Measurements from ENCODE around the gene FRK.
"Not testable (repeated sequence)": the region's sequence is repeated elsewhere in the genome, so short reads cannot be mapped to it uniquely, and the experiment has no call there.

The FRK gene

GRCh38 chr6:116008470-116009243 lies 52.0 kb downstream of the FRK start:
- DNase-seq (ENCODE audit: low read depth in 2 of 2) = peak; percentile 31 to 42

DNA sequence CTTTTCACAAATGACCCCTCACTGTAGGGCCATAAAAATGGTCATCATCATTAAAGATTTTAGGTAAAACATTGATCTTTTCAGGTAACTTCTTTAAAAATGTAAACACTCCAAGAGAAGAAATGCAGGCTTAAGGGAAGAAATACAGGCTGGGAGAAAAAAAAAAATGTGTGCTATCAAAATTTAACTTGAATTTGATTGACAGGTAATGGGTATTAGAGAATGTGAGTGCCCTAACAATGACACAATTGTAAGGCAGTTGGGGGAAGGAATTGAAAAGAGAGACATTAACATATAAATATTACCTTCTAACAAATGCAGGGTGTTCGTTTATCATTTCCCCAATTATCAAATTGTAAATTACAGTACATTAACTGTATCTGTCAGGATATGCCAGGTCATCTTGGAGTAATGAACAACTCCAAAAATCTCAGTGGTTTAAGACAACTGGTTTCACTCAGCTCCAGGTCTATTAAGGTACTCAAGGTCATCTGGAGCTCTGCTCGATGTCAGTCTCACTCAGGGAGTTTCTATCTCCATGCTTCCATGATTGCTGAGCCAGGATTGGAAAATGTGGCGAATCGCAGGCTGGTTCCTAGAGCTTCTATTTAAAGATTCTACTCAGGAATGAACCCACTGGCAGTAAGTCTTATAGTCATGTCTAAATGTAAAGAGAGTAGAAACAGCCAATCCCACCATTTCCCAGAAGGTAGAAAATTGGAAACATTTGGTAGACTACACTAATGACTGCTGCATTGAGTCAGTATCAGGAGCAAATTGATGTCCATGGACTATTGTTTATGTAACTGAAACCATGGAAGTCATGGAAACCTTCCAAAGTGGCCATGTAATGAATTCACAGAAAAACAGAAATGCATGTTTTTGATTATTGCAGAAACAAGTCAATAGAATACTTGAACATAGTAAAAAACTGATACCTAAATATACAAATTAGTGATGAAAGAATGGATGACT lies 55.6 kb downstream of the FRK start:
- DNase-seq (ENCODE audit: low read depth in 2 of 2) = peak; percentile 62 to 63

- no peak for DNase-seq (ENCODE audit: low read depth in 2 of 2)
These were observed 57.0 kb downstream of the FRK start for GRCh38 chr6:116003668-116004067.

DNA sequence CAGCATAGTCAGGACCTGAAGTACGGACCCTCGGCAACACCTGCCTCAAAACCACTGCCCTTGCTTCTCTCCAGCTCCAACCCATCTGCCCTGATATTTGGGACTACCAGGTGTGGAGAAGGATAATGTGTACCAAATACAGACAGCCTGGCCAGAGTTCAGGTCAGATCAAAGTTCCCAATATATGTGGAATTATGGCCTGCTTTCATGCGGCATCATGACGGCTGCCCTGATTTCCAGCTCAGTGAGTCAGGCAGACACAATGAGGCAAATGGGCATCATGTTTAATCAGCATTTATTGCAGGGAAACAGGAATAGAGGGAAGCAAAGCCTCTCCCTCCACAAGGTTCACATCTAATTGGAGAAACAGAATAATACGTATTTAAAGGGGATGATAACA lies 57.9 kb downstream of the FRK start:
- no peak for DNase-seq (ENCODE audit: low read depth in 2 of 2)

- DNase-seq (ENCODE audit: low read depth in 2 of 2) = no peak
These were observed 61.5 kb downstream of the FRK start for GRCh38 chr6:115999235-115999634.

GRCh38 chr6:115997990-115998585 lies 62.6 kb downstream of the FRK start:
- DNase-seq (ENCODE audit: low read depth in 2 of 2) = no peak

- no peak for DNase-seq (ENCODE audit: low read depth in 2 of 2)
These were observed 74.7 kb downstream of the FRK start for GRCh38 chr6:115986026-115986425.

- DNase-seq (ENCODE audit: low read depth in 2 of 2) = no peak
These were observed 75.9 kb downstream of the FRK start for GRCh38 chr6:115984809-115985208.

DNA sequence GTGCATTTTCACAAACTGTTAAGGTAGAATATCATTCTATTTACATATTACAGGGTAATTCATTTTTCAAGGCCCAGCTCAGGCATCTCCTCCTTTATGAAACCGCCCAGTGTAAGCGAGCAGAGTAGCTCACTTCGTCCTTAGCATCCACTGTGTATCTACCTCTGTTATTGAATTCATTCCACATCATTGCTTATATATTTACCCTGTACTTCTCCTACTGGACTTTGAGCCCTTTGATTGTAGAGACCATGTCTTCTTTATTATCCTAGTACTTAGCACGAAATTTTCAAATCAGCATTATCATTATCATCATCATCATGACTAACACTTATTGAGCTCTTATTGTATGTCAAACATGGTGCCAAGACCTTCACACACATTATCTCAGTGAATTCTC lies 76.7 kb downstream of the FRK start:
- DNase-seq (ENCODE audit: low read depth in 2 of 2) = no peak

GRCh38 chr6:115982453-115982852 lies 78.2 kb downstream of the FRK start:
- DNase-seq (ENCODE audit: low read depth in 2 of 2) = no peak

DNA sequence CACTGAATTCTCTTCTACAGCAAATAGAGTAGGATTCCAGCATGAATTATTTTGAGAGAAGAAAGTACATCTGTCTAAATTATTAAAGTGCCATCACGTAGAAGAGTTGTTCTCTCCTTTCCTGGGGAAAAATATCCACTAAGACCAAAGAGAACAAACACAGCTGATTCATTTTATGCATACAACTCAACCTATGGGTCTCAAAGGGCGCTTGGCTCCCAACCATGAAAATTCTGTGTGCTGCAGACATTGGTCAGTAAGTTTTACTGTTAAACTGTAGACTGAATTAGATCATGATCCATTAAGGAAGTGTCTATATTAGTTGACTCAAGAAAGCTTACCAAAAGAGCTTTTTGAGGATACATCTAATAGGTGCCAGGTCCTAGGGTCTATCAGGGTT lies 83.5 kb downstream of the FRK start:
- no peak for DNase-seq (ENCODE audit: low read depth in 2 of 2)

DNA sequence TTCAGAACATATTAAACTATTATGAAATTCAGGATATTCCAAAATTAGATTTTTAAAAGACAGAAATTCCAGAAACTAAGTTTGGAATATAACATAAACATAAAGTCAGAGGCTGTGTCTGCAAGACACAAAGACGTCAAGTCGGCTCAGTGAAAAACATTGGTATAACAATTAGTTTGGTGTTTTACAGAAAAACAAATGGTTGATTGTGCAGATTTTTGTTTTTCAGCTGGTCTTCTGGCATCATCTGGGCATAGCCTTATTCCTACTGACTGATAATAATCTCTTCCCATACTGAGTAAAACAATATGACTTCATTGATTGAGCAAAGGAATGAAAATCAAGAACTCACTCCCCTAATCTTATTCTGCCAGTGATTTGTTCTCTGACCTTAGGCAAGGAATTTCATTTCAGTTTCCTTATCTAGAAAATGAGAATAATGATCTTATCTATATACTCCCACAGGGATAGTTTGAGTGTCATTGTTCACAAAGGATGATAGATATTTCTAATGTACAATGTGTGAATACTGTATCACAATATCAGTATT lies 84.3 kb downstream of the FRK start:
- DNase-seq (ENCODE audit: low read depth in 2 of 2) = no peak

GRCh38 chr6:115972679-115973078 lies 88.0 kb downstream of the FRK start:
- no peak for DNase-seq (ENCODE audit: low read depth in 2 of 2)

DNA sequence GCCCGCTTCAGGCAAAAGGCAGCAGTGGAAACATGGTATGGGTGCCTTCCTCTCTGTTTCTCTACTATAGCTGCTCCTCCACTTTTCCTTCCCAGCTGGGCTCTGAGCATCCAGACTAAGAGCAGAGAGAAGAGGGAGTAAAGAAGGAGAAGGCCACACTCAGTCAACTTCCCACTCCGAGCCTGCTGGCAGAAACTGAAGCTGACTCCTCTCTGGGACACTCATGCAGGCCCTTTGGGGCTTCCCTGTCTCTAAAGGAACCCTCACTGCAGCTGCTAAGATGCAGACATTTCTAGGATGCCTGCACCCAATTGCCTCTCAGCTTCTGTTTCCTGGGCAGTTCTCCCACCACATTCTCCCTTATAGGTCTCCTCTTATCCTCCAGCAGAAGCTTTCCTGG lies 88.9 kb downstream of the FRK start:
- DNase-seq (ENCODE audit: low read depth in 2 of 2) = no peak

GRCh38 chr6:115969930-115970273 lies 90.8 kb downstream of the FRK start:
- peak; percentile 40 to 42 for DNase-seq (ENCODE audit: low read depth in 2 of 2)

DNA sequence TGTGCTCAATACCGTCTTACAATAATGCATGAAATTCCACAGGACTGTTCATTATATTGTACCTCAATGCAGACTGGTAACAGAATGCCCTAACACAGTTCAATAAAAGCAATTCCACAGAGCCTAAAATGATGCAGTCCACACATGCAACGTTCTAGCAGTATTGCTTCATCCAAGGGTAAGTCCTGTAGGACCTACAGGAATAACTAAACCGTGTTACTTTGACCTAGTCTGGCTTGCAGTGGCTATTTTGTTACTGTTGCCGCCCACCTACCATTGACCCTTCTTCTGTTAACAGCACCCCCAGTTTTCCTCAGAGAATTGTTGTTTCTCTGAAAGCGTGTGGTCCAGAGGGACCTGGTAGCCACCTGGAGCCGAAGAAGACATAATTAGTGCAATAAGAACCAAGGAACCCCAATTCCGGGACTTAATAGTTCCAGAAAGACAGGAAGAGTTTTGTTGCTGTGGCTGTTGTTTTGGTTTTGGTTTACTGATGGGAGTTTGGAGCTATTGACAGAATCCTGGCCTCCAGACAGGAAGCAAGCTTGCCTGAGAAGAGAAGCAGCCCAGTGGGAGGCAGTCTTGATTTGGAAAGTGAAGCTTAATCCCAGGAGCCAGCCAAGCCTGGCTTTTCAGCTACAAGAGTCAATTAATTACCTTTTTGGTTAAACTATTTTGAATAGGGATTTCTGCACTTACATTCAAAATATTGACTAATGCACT lies 91.3 kb downstream of the FRK start:
- DNase-seq (ENCODE audit: low read depth in 2 of 2) = no peak

DNA sequence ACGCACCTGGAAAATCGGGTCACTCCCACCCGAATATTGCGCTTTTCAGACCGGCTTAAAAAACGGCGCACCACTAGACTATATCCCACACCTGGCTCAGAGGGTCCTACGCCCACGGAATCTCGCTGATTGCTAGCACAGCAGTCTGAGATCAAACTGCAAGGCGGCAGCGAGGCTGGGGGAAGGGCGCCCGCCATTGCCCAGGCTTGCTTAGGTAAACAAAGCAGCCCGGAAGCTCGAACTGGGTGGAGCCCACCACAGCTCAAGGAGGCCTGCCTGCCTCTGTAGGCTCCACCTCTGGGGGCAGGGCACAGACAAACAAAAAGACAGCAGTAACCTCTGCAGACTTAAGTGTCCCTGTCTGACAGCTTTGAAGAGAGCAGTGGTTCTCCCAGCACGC lies 100.4 kb downstream of the FRK start:
- DNase-seq (ENCODE audit: low read depth in 2 of 2) = not testable (repeated sequence)

- DNase-seq (ENCODE audit: low read depth in 2 of 2) = no peak
These were observed 101.7 kb downstream of the FRK start for GRCh38 chr6:115958958-115959357.

DNA sequence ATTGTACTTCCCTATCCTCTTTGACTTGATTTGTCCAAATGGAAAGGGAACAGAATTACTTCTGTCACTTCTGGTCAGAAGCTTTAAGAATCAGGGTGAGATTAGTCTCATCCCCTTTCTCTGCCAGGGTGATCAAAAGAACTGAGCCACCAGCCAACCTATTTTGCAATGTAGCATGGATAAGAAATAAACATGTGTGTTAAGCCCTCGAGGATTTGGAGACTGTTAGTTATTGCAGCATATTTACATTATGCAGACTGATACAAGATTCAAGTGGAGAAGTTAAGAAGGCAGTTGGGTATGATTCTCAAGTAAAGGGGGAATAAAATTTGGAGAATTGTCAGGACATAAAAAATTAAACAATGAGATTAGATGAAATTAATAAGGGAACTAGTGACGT lies 106.0 kb downstream of the FRK start:
- no peak for DNase-seq (ENCODE audit: low read depth in 2 of 2)

- DNase-seq (ENCODE audit: low read depth in 2 of 2) = no peak
These were observed 111.9 kb downstream of the FRK start for GRCh38 chr6:115948751-115949150.

GRCh38 chr6:115947966-115948541 lies 112.6 kb downstream of the FRK start:
- DNase-seq (ENCODE audit: low read depth in 2 of 2) = no peak
